Motor neuron (in vitro differentiated cells): Measurements from ENCODE around the gene ADORA1. TPM values are rescaled to one million over a fixed set of nuclear protein-coding genes. Genes with fewer than 3 reads are reported as not detected.

ENCODE experiments used
- ATAC-seq, 8 experiments: fragments of 200-7000 bp; cut with Tn5 transposase; replicated peaks in 6 of 8; 2 replicates each; pipeline ENCODE4 v1.8.0; 2021; ENCODE audit warnings: mild to moderate bottlenecking in 8 of 8, moderate library complexity in 8 of 8
- H3K27ac ChIP-seq, 2 donors: fragments of 250-450 bp; sonication (Bioruptor Pico); 2 replicates each; pipeline ENCODE4 v1.9.0; 2021; ENCODE audit warnings: antibody characterized with exemption in 2 of 2, mild to moderate bottlenecking in 2 of 2, moderate library complexity in 1 of 2
- H3K4me1 ChIP-seq, 2 donors: fragments of 250-450 bp; sonication (Bioruptor Pico); replicated peaks in 1 of 2; 2 replicates each; pipeline ENCODE4 v1.6.1; 2021; ENCODE audit warnings: antibody characterized with exemption in 2 of 2, mild to moderate bottlenecking in 2 of 2, moderate library complexity in 1 of 2
- H3K4me3 ChIP-seq, 5 donors: fragments of 250-450 bp; sonication (Bioruptor Pico); 2 replicates each; pipeline ENCODE4 v1.9.0; 2021; ENCODE audit warnings: antibody characterized with exemption in 5 of 5, mild to moderate bottlenecking in 5 of 5, moderate library complexity in 4 of 5
- WGBS, 10 experiments: fragments of 450-650 bp; shearing (Covaris generic); methylation state at CpG; one replicate each; pipeline ENCODE4 v1.0.0; 2022; 5-methylcytosine and 5-hydroxymethylcytosine counted together
- in situ Hi-C, 9 experiments: fragments of 400-800 bp; cut with MboI; loops; one replicate each; pipeline ENCODE4 v1.15.0; 2021; ENCODE audit warnings: low sequenced_read_pairs in 9 of 9, low pct_unique_long_range_greater_than_20kb in 2 of 9; ENCODE audit not compliant: unreplicated experiment in 9 of 9
- total RNA-seq, 8 experiments: library from RNA; unstranded; fragments of 300-600 nt; gene quantifications; 2 replicates each; pipeline versions ENCODE4 v1.2.3 to v1.2.4, GENCODE V29; 2022

The ADORA1 gene
- total RNA-seq, 8 experiments from 2014 or later = 3.2 to 15.5 (median 3.9) TPM

GRCh38 chr1:203086992-203087763 is 40.3 kb upstream of the ADORA1 start:
- Histone ChIP-seq H3K4me3 (no peak overlapping the region), H3K27ac (no peak overlapping the region), H3K4me1 (peaks cover 32 to 34% of the 10 kb centered on the region in 2 donors)
- in situ Hi-C loops = no loop called here
- 56 to 83% (median 78%) methylated on average over 2 to 11 of the region's 11 CpGs; no CpG with 5 or more reads in 3 of the 10 experiments for WGBS, 10 experiments
- no peak for ATAC-seq

DNA sequence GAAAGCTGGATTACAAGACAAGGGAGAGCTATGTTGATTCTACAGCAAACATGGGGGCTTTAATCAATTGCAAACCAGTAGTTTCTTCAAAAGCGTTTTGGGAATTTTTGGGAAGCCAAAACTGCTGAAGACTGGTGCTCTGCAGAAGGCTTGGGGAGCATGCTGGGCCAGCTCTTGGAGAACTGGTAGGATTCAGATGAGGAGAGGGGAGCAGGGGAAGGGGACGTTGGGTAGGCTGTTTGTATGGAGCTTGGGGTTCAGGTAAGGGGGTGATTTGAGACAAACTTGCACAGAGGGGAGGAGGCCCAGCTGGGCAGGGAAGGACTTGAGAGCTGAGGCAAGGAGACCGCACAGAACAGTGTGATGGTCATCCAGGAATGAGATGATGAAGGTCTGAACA is 39.1 kb upstream of the ADORA1 start:
- no peak overlapping the region for H3K27ac ChIP-seq
- in situ Hi-C loops = no loop called here
- WGBS, 10 experiments = 79 to 100% (median 93%) methylated on average over 1 to 3 of the region's 3 CpGs; no CpG with 5 or more reads in 6 of the 10 experiments
- peaks cover 26 to 27% of the 10 kb centered on the region in 2 donors for H3K4me1 ChIP-seq
- H3K4me3 ChIP-seq = no peak overlapping the region
- ATAC-seq = no peak

DNA sequence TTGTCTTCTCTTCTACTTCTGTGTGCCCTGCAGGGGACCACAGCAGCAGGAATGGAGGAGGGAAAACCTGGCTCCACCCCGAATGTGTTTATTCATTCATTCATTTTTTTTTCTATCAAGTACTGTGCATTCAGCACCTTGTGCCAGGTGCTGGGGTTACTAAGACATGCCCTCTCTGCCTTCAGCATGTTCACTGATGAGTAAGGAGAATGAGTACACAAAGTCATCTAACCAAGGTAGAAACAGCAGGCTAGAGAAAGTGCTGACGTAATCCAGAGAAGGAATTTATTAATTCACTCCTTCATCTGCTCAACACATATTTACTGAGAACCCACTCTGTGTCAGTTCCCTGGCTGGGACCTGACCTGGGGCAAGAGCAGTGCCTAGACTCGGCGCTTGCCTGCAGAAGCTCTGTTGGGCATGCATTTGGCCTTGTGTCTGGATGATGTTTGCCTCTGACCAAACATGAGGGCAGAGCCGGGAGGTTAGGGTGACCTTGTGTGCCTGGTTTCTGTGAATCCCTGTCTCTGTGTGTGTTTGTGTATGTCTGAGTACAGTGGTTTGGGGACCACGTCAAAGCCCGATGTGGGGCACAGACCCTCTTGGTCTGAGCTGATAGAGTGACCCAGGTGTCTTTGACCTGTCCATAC is 38.4 kb upstream of the ADORA1 start:
- no peak overlapping the region for H3K27ac ChIP-seq
- in situ Hi-C loops = no loop called here
- no peak for ATAC-seq
- peaks cover 25 to 26% of the 10 kb centered on the region in 2 donors for H3K4me1 ChIP-seq
- WGBS, 10 experiments = 45 to 100% (median 88%) methylated on average over 1 to 6 of the region's 7 CpGs
- H3K4me3 ChIP-seq = no peak overlapping the region

- ATAC-seq = peak in 5 of 8 experiments; percentile 91 to 95 (median 92)
- in situ Hi-C loops = no loop called here
- Histone ChIP-seq H3K27ac (no peak overlapping the region), H3K4me3 (no peak overlapping the region), H3K4me1 (peaks cover 22 to 26% of the 10 kb centered on the region in 2 donors)
- 52 to 57% methylated on average over 1 to 5 of the region's 7 CpGs; no CpG with 5 or more reads in 8 of the 10 experiments for WGBS, 10 experiments
Measured at GRCh38 chr1:203089651-203090045, 37.9 kb upstream of the ADORA1 start.

GRCh38 chr1:203090421-203091198 is 36.9 kb upstream of the ADORA1 start:
- in situ Hi-C loops = no loop called here

GRCh38 chr1:203091199-203091477 is 36.4 kb upstream of the ADORA1 start:
- 40 to 100% (median 85%) methylated on average over 1 to 4 of the region's 4 CpGs; no CpG with 5 or more reads in 1 of the 10 experiments for WGBS, 10 experiments
- no peak overlapping the region for H3K4me3 ChIP-seq

More at GRCh38 chr1:203090421-203091198, 36.9 kb upstream of the ADORA1 start:
- Histone ChIP-seq H3K4me3 (no peak overlapping the region), H3K4me1 (peaks cover 22 to 26% of the 10 kb centered on the region in 2 donors), H3K27ac (no peak overlapping the region)
- peak in 3 of 8 experiments; percentile 9 to 35 (median 20) for ATAC-seq
- WGBS, 10 experiments = 30 to 83% (median 73%) methylated on average over 1 to 6 of the region's 6 CpGs; no CpG with 5 or more reads in 3 of the 10 experiments

DNA sequence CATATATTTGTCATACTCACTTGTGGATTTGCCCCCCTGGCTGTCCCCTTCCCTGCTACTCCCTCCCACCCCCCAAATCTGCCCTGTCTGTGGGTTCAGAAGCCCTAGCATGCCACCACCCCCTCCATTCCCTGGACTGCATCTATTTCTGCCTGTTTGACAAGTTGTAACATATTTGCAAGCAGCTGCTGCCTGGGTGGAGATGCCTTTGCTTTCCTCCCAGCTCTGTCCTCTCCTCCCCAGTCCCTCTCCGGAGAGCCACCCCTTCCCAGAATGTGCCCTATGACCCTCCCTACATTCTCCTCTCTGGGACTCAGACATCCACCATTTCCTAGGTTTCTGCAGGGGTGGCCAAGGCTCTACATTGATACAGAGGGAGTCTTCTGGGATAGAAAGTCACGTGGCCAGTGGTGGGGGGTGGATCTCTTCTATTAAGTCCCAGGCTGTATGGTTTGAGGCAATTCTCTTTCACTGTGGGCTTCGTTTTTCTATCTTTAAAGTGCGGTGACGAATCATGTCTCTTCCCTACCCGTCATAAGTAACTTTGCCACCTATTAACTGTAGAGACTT is 35.7 kb upstream of the ADORA1 start:
- Histone ChIP-seq H3K4me3 (no peak overlapping the region), H3K4me1 (peaks cover 16 to 18% of the 10 kb centered on the region in 2 donors), H3K27ac (no peak overlapping the region)
- in situ Hi-C loops = no loop called here
- ATAC-seq = peak in 3 of 8 experiments; percentile 13 to 89 (median 85)
- 53 to 100% (median 81%) methylated on average over 1 to 6 of the region's 6 CpGs; no CpG with 5 or more reads in 2 of the 10 experiments for WGBS, 10 experiments

More at GRCh38 chr1:203091199-203091477, 36.4 kb upstream of the ADORA1 start:
- H3K4me1 ChIP-seq = peaks cover 21 to 25% of the 10 kb centered on the region in 2 donors
- in situ Hi-C loops = no loop called here
- no peak for ATAC-seq
- no peak overlapping the region for H3K27ac ChIP-seq

DNA sequence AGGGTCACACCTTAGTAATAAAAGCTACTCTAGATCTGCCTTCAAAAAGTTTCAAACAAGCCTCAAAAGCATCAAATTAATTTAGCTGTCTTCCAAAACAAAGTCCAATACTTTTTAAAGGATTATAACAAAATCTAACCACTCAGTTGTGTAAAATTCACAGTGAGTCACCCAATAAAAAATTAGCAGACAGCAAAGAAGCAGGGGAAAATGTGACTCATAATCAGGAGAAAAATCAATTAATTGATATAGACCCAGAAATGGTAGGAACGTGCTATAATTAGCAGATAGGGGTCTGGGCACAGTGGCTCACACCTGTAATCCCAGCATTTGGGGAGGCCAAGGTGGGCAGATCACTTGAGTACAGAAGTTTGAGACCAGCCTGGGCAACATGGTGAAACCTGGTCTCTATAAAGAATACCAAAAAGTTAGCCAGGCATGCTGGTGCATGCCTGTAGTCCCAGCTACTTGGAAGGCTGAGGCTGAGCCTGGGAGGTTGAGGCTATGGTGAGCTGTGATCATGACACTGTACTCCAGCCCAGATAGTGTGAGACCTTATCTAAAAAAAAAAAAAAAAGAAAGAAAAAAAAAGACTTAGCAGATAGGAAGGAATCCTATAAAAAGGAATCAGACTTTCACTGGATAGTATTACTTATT is 33.6 kb upstream of the ADORA1 start:
- Histone ChIP-seq H3K4me3 (no peak overlapping the region), H3K27ac (no peak overlapping the region), H3K4me1 (peaks cover 10 to 17% of the 10 kb centered on the region in 2 donors)
- 25 to 83% (median 67%) methylated on average over 1 of the region's 1 CpG; no CpG with 5 or more reads in 3 of the 10 experiments for WGBS, 10 experiments
- in situ Hi-C loops = no loop called here
- ATAC-seq = no peak

DNA sequence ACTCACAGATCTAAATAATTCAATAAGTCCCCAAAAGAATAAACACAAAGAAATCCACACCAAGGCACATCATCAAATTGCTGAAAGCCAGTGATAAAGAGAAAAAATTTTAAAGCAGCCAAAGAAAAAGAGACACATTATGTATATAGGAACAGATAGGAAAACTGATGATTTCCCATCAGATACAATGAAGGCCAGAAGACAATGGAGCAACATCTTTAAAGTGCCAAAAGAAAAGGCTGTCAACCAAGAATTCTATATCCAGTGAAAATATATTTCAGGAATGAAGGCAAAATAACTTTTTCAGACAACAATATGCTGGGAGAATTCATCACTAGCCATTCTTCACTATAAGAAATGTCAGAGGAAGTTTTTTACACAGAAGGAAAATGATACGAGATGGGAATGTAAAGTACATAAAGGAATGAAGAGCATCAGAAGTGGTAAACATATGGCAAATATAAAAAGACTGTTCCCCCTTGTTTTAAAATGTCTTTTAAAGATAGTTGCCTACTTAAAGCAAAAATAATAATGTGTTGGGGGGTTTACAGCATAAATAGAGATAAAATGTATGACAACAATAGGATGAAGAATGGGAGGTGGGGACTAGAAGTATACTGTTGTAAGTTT is 32.4 kb upstream of the ADORA1 start:
- peaks cover 0 to 7% of the 10 kb centered on the region in 2 donors for H3K4me1 ChIP-seq
- ATAC-seq = no peak
- no peak overlapping the region for H3K27ac ChIP-seq
- 64 to 100% (median 100%) methylated on average over 1 of the region's 1 CpG for WGBS, 10 experiments
- no peak overlapping the region for H3K4me3 ChIP-seq
- in situ Hi-C loops = no loop called here

DNA sequence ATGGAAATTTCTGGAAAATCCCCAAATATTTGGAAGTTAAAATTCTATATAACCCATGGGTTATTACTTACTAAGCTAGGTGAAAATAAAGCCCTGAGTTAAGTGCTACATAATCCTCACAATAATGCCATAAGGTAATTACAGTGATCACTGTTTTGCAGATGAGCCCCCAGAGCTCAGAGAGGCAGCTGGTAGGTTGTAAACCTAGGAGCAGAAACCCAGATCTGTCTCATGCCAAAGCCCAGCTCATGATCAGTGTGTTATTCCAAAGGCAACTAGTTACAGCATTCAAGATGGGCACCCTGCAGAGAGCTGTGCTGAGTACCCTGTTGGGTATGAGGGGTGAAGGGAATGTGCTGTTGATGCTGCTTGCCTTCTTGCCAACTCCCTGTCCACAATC is 31.0 kb upstream of the ADORA1 start:
- Histone ChIP-seq H3K27ac (no peak overlapping the region), H3K4me1 (no peaks in the 10 kb centered on the region), H3K4me3 (no peak overlapping the region)
- in situ Hi-C loops = no loop called here
- no peak for ATAC-seq

GRCh38 chr1:203097001-203097400 is 30.5 kb upstream of the ADORA1 start:
- ATAC-seq = no peak
- Histone ChIP-seq H3K4me3 (no peak overlapping the region), H3K27ac (no peak overlapping the region), H3K4me1 (peaks cover 1 to 4% of the 10 kb centered on the region in 2 donors)
- 11 to 78% (median 50%) methylated on average over 1 of the region's 1 CpG; no CpG with 5 or more reads in 5 of the 10 experiments for WGBS, 10 experiments
- in situ Hi-C loops = no loop called here

DNA sequence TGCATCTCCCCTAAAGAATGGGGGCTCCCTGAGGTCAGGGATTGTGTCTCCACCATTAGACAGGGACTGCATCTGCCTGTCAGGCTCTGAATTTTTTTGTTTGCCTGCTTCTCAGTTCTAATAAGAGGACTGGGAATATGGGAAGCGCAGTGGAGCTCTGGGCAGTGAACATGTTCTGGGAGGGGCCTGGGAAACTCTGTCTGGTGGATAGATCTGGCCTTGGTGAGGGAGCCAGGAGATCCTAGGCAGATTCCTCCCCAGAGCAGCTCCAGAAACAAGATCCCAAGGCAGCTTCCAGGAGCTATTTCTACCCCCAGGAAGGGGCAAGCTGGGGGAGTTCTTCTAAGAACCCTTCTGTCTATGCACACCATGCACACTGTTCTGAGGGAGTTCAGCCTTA is 29.1 kb upstream of the ADORA1 start:
- peak in 1 of 8 experiments; percentile 51 for ATAC-seq
- peaks cover 9 to 17% of the 10 kb centered on the region in 2 donors for H3K4me1 ChIP-seq
- 20 to 100% (median 89%) methylated on average over 1 of the region's 1 CpG; no CpG with 5 or more reads in 5 of the 10 experiments for WGBS, 10 experiments

More for the DNA sequence above, 29.1 kb upstream of the ADORA1 start:
- Histone ChIP-seq H3K4me3 (no peak overlapping the region), H3K27ac (no peak overlapping the region)
- in situ Hi-C loops = no loop called here
